HUES6 (cell line): ENCODE measurements around the gene ERC2.
A peak's percentile ranks its signal among the peaks of the same experiment; 100 is the strongest.

Source experiments
- H3K27ac ChIP-seq: 2 replicates; pipeline ENCODE4 v1.7.0; 2013; ENCODE audit warnings: low read depth, mild to moderate bottlenecking, low read length, inconsistent platforms
- H3K27me3 ChIP-seq: 2 replicates; pipeline ENCODE4 v1.6.1; 2013; ENCODE audit warnings: low read length; ENCODE audit not compliant: control insufficient read depth, insufficient read depth
- H3K36me3 ChIP-seq: 2 replicates; pipeline ENCODE4 v1.6.1; 2013; ENCODE audit warnings: low read length; ENCODE audit not compliant: control insufficient read depth, insufficient read depth
- H3K4me1 ChIP-seq: 2 replicates; pipeline ENCODE4 v1.6.1; 2013; ENCODE audit warnings: low read length; ENCODE audit not compliant: control insufficient read depth, insufficient read depth
- H3K4me3 ChIP-seq: 2 replicates; pipeline ENCODE4 v1.5.1; 2013; ENCODE audit warnings: low read depth, low read length
- H3K9ac ChIP-seq: one replicate; pipeline ENCODE4 v1.6.1; 2013; ENCODE audit warnings: mild to moderate bottlenecking, low read length
- H3K9me3 ChIP-seq: 2 replicates; pipeline ENCODE4 v1.6.1; 2013; ENCODE audit warnings: low read depth, low read length; ENCODE audit not compliant: control insufficient read depth, insufficient read depth

ERC2 gene

DNA sequence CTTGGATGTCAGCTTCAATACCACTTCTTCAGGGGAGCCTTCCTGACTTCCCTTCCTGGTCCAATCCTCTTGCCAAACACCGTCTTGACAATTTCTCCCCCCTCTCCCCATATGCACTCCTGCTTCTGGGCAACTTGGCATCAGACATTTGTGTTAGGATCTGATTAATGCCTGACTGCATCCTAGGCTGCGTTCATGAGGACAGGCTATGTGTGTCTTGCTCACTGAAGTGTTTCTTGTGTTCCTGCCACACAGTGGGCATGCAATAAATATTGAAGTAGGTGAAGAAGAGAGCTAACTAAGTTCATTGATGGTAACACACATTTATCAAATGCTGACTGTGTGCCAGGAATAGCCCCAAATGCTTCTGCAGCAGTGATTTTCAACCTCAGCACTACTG lies 944.8 kb downstream of the ERC2 start:
- Histone ChIP-seq H3K9me3 (no peaks in the 10 kb centered on the region), H3K36me3 (no peaks in the 10 kb centered on the region), H3K4me1 (peaks cover 33% of the 10 kb centered on the region), H3K9ac (no peak overlapping the region), H3K27me3 (no peaks in the 10 kb centered on the region), H3K4me3 (no peak overlapping the region), H3K27ac (no peak overlapping the region)

DNA sequence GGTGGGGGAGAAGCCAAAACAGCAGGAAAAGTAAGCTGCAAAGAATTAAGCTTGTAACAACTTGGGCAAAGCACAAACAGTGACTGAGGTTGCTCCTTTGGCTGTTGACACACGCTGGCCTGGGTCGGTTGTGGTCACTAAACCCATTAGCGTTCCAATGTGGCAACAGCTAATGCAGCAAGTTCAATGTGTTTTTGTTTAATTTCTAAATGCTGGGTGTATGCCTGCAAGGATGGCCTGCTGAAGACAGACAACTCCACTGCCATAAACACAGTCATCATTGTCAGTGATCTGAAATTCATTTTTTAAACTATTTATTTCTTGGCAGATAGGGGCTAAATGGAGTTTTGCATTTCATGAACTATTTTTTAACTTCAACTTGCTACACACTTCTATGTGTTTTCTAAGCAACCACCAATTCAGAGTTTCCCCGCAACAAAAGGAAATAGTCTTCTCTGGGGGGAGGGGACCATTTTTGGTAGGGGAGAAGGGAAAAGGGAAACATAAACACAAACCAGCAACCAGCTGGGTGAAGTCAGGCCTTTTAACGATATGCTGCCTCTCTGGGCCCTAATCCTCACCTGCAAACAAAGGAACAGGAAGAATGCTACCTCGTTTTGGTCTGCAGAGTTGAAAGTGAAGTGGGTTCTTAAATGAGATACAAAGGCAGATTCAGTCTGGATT lies 946.4 kb downstream of the ERC2 start:
- peak overlapping the region; percentile 2 for H3K9ac ChIP-seq
- H3K4me1 ChIP-seq = peaks cover 35% of the 10 kb centered on the region
- H3K4me3 ChIP-seq = no peak overlapping the region
- no peaks in the 10 kb centered on the region for H3K27me3 ChIP-seq
- H3K27ac ChIP-seq = no peak overlapping the region
- H3K9me3 ChIP-seq = no peaks in the 10 kb centered on the region
- no peaks in the 10 kb centered on the region for H3K36me3 ChIP-seq

DNA sequence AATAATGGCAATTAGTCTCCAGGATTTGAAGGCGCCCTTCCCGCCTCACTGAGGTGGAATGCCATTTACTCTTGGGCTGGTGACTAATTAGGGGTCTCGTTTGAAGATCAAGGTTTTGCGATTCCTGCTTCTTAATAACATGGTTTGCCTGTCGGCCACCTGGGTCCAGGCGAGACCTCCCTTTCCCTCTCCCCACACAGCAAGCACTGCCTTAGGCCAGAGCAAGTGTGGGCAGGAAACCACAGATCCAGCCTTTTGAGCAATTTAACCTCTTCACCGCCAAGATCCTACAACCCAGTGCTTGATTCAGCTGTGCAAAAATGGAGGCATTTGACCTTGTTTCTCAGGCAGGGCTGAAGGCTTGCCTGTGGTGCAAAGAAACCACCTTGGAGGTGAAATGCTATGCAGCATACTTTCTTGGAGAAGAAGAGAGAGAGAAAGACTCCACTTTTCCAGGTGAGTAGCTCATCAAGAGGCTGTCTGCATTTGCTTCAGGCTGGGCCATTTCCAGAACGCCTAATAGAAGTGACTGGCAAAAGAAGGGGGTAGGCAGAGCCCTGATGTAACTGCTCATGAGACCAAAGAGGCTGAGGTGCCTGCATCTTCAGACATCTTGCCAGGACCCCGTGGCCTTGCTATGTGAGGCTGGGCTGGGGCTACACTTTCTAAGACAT lies 947.1 kb downstream of the ERC2 start:
- H3K9me3 ChIP-seq = no peaks in the 10 kb centered on the region
- H3K27me3 ChIP-seq = no peaks in the 10 kb centered on the region
- H3K27ac ChIP-seq = no peak overlapping the region
- H3K4me3 ChIP-seq = no peak overlapping the region
- H3K4me1 ChIP-seq = peaks cover 40% of the 10 kb centered on the region
- peak overlapping the region; percentile 2 for H3K9ac ChIP-seq
- no peaks in the 10 kb centered on the region for H3K36me3 ChIP-seq

DNA sequence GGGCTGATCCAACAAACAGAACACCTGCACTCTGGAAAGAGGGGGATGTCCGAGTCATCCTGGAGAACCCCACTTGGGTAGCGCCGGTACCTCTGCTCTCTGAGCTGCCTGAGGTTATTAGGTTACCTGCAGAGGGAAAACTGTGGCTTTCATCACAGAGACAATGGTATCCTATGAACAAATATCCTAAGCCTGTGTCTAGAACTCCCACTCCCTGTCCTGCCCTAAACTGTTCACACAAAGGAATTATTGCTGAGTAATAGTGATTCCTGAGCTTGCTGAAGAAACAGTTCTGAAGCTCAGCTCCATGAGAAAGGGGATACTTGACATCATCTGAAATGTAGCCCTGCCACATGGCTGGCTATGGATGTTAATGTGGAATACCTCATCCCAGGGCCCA lies 949.2 kb downstream of the ERC2 start:
- H3K36me3 ChIP-seq = no peaks in the 10 kb centered on the region
- no peak overlapping the region for H3K4me3 ChIP-seq
- H3K27ac ChIP-seq = no peak overlapping the region
- no peak overlapping the region for H3K9ac ChIP-seq
- no peaks in the 10 kb centered on the region for H3K27me3 ChIP-seq
- H3K9me3 ChIP-seq = no peaks in the 10 kb centered on the region
- peaks cover 48% of the 10 kb centered on the region for H3K4me1 ChIP-seq

DNA sequence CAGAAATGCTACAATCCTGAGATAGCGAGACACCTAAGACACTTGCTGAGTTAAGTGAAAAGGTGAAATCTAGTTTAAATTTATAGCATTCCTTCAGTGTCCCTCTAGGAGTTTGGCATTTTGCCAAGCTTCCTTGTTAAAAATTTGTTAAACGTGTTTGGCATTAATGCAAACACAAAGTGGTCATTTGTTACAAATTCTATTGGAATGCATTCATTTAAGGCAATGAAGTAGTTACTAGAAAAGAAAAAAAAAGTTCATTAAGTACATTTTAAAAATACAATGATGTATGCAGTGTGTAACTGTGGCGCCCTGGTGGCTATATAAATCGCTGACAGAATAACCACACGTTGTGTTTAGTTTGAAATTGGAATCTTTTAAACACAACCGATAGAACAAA lies 949.8 kb downstream of the ERC2 start:
- Histone ChIP-seq H3K36me3 (no peaks in the 10 kb centered on the region), H3K27ac (no peak overlapping the region), H3K4me3 (no peak overlapping the region)

DNA sequence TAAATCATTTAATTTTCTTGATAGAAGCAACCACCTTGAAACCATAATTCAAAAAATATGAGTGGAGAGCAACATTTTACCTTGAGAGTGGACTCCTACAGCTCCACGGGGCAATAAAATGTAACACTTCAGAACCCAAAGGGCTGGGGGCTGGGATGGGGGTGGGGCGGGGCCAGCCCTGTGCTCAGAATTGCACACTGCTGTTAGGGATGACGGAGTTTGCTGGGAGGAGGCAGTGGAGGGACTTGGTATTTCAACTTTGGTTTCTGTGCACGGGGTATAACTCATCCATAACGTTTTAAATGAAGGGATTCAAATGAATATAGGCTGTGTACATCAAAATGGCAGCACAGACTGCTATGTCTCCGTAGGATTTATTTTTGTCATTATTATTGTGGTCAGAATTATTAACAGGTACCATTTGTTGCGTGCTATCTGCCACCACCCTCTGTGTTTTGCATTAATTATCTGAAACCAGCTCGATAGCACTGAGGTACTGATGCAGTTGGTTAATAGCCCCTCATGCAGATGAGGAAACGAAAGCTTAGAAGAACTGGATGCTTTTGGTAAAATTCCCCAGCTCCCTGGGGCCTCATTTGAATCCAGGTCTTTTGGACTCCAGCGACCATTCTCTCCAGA lies 951.8 kb downstream of the ERC2 start:
- no peak overlapping the region for H3K9ac ChIP-seq
- H3K27me3 ChIP-seq = no peaks in the 10 kb centered on the region
- no peak overlapping the region for H3K4me3 ChIP-seq
- no peaks in the 10 kb centered on the region for H3K9me3 ChIP-seq
- no peaks in the 10 kb centered on the region for H3K36me3 ChIP-seq
- H3K4me1 ChIP-seq = peaks cover 55% of the 10 kb centered on the region
- H3K27ac ChIP-seq = no peak overlapping the region

More for the DNA sequence above, 949.8 kb downstream of the ERC2 start:
- H3K9ac ChIP-seq = no peak overlapping the region
- peaks cover 53% of the 10 kb centered on the region for H3K4me1 ChIP-seq
- H3K9me3 ChIP-seq = no peaks in the 10 kb centered on the region
- H3K27me3 ChIP-seq = no peaks in the 10 kb centered on the region

DNA sequence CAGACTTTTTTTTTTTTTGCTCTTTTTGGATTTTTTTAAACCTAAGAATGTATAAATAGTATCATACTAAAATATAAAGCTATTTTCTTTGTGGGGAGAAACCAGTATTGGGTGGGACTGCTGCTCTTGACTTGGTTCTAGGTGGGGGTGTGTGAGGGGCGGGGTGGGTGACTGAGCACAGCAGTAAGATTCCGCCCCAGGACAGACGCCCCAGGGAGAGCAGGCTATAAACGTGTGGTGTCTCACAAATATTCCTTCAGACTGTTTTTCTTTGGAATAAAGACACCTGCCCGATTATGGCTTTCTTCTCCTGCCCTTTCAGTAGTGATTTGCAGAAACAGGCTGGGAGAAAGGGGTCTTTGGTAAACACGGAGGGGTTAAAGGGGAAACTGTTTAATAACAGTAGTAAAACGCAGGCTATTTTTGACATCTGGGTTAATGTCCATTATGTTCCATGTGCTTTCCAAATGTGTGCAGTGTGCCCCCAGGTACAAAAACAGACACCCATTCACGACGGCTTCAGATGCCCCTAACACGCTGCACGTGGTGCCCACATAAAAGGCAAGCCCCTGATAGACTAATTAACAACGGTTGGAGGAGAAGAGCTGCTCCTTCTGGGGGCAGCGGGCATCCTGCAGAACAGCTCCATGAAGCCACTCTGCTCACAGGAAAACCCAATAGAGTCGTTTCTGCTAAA lies 952.6 kb downstream of the ERC2 start:
- Histone ChIP-seq H3K9ac (no peak overlapping the region), H3K4me3 (no peak overlapping the region), H3K27ac (no peak overlapping the region), H3K36me3 (no peaks in the 10 kb centered on the region), H3K4me1 (peaks cover 47% of the 10 kb centered on the region), H3K9me3 (no peaks in the 10 kb centered on the region), H3K27me3 (no peaks in the 10 kb centered on the region)

DNA sequence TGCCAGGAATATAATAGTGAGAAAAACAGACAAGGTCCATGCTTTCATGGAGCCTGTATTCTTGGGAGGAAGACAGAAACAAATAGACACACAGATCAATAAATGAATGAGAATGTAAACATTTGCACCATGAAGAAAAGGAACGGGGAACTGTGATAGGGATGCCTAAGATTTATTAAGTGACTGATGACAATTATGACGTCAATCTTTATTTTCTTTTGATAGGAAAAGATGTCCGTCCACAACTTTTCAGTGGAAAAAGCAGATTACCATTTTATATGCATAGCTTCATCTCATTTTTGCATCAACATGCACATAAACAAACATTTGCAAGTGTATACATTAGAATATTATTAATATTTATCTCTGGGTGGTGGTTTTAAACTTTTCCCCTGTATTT lies 953.3 kb downstream of the ERC2 start:
- H3K36me3 ChIP-seq = no peaks in the 10 kb centered on the region
- no peak overlapping the region for H3K4me3 ChIP-seq
- H3K9me3 ChIP-seq = no peaks in the 10 kb centered on the region
- H3K9ac ChIP-seq = no peak overlapping the region
- H3K27me3 ChIP-seq = no peaks in the 10 kb centered on the region
- H3K4me1 ChIP-seq = peaks cover 44% of the 10 kb centered on the region
- H3K27ac ChIP-seq = no peak overlapping the region

DNA sequence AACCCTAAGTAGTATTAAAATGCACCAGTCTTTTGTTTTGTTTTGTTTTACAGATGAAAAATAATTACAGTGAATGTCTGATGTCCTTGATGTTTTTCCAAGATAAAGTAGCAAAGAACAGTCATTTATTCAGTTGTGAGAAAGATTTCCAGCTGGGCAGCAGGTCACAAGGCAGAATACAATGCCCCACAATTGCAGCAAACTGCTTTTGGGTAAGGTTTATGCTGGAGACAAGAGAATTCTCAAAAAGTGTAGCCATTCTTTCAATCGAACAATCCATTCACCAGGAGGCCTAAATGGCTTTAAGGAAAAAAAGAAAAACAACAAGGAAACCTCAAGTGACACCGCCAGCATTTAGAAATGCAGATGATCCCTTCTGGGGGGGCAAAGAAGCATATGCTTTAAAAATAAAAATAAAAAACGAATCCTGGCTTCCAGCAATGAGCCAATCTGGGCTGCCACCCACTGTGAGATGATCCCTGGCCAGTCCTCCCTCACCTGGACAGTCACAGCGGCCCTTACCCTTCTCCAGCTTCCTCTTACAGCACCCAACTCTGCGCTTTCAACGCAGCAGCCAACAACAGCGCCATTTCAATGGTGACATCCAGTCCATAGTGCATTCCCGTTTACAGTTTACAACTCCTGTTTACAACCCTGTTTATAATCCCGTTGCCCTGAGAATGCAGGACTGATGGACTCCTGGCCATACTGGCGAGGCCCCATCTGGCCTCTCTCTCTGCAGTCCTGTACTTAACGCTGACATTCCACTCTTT lies 955.5 kb downstream of the ERC2 start:
- Histone ChIP-seq H3K36me3 (no peaks in the 10 kb centered on the region), H3K9me3 (no peaks in the 10 kb centered on the region), H3K27me3 (no peaks in the 10 kb centered on the region), H3K4me1 (peaks cover 40% of the 10 kb centered on the region), H3K9ac (no peak overlapping the region), H3K4me3 (no peak overlapping the region), H3K27ac (0 out of 2 replicates have a peak overlapping the region, but pooled peaks have one; percentile 26)

DNA sequence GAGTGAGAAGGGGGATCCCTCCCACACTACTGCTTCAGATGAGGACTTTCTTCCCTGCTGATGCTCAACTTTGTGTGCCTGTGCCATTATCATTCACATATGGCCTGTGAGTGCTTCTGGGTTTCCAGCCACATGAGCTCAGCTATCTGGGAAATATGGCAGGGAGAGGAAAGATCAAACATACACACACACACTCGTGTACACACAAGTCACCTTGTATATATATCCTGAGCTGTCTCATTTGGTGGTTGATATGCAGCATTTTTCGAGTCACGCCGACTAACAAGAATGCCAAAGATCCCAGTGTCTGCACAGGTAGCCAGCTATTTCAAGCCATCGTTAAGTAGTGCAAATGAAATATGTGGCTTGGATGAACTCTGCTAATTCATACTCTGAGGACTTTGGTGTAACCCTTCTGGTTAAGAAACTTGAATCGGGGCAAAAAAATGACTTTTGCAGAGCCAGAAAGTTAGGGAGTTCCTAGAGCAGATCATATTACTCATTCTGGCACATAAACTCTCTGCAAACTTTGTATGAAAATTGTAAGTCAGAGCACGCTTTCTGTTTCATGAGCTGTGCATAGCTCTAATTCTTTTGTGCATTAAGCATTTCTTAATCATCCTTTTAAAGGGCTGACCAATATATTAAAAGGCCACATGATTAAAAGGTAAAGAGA lies 956.2 kb downstream of the ERC2 start:
- Histone ChIP-seq H3K27me3 (no peaks in the 10 kb centered on the region), H3K9me3 (no peaks in the 10 kb centered on the region), H3K9ac (no peak overlapping the region), H3K36me3 (no peaks in the 10 kb centered on the region), H3K4me1 (peaks cover 40% of the 10 kb centered on the region), H3K4me3 (no peak overlapping the region), H3K27ac (0 out of 2 replicates have a peak overlapping the region, but pooled peaks have one; percentile 26)
